GM21786 (cell line): Measurements from ENCODE around the gene TK2.
"Not testable (repeated sequence)": the region's sequence is repeated elsewhere in the genome, so short reads cannot be mapped to it uniquely, and the experiment has no call there.

ENCODE experiments used
- ATAC-seq: cut with Tn5 transposase; IDR thresholded peaks from one replicate; pipeline ENCODE4 v1.9.1; 2021; ENCODE audit not compliant: unreplicated experiment

TK2 gene

DNA sequence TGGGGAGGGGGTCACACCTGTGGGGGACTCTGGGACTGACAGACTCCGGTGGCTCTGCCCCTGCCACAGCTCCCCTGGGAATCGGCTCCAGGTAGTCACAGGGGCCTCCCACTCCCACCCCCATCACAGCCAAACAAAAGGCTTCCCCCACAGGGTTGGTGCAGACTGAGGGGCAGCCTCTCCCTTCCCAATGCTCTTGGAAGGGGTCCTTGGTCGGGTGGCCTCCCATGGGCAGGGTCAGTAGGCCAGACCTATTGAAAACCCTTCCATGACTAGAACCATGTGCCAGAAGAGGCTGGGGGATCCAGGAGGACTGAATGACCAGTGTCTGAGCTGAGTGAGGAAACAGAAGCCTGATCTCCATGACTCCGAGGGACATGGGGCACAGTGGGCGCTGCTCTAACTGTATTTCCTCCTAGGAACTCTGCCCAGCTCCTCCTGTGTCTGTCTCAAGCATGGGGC lies 28.6 kb downstream of the TK2 start:
- ATAC-seq: no peak

DNA sequence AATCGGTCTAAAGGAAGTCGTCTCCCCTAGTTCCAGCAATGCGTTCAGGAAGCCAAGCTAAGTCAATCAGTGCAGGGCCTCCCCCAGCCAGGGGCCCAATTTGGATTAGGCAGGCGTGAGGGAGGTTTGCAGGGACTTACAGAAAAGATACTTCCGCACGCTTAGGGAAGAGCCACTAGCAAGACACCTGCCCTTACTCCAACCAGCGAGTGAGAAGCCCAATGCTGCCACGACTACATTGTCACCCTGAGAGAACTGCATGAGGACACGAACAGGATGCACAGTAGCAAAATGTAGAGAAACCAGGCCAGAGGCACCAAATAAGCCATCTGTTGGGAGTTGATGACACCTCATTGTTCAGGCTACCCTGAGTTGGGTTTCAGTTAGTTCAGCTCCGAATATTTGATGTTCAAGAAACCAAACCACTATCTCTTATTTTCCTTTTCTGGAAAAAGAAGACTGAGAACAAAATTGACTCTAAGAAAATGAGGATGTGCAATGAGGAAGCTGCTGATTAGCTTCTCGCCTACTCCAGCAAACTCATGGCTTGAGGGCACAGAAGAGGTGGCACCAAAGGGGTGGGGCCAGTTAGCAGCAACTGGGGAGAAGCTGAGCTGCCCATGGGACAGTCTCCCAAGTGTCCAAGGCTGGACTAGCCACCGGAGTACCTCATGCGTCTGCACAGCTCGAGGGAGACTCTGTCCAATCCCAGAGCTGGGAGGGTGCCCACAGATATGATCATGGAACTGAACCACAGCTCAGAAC lies 29.3 kb downstream of the TK2 start:
- no peak for ATAC-seq

DNA sequence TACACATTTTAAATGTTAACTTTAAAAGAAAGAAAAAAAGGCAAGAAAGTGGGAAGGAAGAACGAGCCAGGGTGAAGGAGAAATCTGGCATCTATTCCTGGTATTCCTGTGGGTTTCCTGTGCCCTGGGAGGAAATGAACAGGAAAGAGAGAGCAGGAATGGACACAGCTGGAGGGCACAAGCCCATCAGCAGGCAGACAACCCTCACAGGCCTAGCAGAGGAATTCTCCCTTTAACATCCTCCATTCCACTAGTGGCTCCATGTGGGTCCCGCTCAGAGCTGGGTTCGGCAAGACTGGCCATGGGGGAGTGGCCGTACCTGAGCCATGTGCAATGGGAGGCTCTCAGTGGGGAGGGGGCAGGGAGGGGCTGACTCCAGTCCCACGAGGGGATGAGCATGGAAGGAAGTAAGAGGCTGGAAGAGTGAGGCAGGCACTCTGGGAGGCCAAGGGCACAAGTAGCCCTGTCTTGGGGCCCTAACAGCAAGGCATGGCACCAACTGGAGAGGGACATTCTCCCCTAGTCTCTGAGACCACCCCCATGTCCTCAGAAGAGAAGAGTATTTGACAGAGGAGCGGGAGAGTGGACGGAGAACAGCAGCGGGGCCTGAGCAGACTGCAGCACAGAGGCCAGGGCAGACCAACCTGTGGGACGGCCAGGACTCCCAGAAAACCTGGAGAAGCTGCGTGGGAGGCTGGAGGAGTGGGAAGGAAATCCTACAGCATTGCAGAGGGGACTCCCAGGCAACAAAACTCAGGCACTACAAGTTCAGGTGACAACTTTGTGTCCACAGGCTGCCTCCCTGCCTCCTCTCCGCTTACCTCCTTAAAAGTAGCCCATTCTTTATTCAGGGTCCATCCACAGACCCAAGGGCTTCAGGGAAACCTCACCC lies 30.2 kb downstream of the TK2 start:
- no peak for ATAC-seq

DNA sequence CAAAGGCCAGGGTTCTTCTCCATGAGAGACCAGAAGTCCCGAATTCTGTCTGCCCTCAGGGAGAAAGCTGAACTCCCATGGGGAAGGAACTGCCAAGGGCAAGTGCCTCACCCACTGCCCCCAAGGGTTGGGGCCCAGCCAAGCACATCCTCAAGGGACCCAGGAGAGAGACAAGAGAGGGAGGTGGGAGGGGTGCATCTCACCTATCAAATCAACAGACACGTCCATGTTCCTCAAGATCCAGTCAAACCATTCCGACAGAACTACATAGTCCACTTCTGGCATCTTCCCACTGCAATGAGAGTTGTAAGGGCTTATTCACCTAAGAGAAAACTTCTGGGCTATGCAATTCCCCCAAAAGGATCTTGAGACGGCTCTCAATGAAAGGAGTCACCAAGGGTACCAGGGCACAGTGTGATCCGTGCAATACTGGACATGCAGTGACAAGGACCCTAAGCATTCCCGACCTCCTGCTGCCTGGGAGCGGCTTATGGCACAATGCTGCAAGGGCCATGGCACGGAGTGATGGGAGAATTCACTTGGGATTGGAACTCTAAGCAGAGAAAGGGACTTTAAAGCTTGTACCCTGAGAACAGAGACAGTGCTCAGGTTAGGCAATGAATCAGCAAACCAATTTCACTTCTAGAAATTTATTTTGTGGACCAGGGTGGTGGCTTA lies 32.2 kb downstream of the TK2 start:
- no peak for ATAC-seq

DNA sequence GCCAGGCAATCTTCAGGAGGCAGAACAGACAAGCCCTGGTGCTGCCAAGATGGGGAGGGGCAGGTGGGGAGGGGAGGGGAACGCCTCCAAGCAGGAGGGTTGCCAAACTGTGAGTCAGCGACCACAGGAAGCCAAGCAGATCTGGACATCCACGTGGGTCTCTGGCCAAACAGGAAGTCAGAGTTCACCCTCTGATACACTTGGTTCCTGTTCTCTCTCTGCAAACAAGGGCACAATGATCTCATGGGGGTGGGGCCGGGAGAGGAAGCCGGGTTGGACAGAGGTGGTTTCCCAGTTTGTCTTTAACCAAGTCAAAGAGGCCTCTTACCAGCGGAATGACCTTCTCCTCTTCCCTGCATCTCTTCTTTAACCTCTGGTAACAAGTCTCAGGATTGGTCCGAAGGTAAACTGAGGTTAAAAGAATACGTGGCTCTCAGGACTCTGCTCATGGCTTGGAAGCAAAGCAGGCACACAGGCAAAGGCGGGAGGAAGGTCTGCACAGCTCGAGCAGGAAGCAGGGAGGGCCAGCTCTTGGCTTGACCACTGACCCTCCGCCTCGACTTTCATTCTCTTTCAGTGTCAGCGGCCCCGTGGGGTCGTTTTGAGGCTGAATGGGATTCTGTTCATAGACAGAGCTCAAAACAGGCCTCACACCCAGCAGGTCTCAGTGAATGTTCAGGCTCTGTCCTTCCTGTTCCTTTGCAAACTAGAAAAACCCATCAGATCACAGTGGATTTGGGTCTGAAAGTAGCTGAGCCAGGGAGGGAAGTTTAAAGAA lies 32.9 kb downstream of the TK2 start:
- ATAC-seq: peak; percentile 99

DNA sequence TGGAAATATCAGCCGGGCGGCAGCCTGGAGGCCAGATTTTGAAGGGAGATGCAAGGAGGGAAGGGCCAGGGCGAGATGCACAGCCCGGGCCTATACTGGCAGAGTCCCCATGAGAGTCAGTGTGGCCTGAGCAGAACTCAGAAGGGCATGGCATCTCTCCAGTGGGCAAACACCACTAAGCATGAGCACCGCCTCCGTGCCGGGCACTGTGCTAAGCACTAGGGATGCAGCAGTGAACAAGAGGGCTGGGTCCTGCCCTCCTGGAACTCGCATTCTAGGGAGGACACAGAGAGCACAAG lies 33.5 kb downstream of the TK2 start:
- no peak for ATAC-seq

DNA sequence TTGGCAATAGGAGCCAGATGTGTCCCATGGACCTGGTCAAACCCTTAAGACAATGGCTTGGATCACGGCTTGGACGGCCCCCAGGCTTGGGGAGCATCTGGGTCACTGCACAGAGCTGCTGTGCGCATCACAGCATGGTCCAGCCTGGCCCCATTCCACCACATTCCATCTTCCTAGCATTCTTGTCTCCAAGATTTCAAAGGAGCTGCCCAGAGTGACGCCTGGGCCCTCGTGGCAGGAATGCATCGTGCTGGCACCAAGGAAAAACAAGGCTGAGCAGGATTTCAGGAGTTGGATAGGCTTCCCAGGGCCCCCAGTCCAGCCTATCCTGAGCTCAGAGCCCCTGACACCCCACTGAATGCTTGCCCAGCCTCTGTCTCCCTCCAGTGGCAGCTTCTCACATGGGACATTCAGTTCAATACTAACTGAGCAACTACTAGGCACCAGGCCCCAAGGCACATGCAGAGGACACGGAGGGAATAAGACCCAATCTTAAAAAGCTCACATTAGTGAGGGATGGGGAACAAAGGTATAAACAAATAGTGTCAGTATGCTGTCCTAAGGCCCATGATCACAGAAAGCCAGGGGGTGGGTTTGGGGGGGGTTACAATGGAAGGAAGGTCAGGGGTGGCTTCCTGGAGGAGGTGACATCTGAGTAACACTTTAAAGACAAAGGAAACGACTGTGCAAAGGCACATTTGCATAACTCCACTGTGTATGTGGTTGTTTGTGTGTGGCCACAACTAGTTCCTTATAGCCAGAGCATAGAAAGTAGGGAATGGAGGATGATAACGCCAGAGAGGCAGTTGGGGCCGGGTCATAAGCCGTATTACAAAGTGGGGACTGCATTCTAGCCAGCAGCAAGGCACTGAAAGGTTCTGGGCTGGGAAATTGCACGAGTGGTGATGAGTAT lies 34.1 kb downstream of the TK2 start:
- no peak for ATAC-seq

DNA sequence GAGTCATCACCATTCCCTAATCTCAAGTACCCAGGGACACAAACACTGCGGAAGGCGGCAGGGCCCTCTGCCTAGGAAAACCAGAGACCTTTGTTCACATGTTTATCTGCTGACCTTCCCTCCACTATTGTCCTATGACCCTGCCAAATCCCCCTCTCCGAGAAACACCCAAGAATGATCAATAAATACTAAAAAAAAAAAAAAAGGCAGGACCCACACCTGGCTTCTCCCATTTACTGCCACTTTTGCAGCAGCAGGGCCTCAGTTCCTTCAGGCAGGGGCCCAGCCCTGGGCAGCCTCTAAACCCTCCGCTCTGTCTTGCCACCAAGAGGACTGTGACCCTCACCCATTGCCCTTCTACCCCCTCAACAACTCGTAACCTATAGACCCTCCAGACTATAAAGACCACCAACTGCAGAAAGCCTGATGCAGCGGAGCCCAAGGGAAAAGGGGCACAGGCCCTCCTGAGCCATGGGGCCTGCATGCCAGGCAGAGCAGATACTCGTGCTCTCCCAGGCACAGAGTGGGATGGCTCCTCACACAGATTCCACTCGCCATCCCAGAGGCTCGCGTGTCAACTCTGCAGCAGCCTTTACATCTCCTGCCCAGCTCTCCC lies 34.8 kb downstream of the TK2 start:
- not testable (repeated sequence) for ATAC-seq

DNA sequence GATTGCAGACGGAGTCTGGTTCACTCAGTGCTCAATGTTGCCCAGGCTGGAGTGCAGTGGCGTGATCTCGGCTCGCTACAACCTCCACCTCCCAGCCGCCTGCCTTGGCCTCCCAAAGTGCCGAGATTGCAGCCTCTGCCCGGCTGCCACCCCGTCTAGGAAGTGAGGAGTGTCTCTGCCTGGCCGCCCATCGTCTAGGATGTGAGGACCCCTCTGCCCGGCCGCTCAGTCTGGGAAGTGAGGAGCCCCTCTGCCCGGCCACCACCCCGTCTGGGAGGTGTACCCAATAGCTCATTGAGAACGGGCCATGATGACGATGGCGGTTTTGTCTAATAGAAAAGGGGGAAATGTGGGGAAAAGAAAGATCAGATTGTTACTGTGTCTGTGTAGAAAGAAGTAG lies 35.5 kb downstream of the TK2 start:
- not testable (repeated sequence) for ATAC-seq

DNA sequence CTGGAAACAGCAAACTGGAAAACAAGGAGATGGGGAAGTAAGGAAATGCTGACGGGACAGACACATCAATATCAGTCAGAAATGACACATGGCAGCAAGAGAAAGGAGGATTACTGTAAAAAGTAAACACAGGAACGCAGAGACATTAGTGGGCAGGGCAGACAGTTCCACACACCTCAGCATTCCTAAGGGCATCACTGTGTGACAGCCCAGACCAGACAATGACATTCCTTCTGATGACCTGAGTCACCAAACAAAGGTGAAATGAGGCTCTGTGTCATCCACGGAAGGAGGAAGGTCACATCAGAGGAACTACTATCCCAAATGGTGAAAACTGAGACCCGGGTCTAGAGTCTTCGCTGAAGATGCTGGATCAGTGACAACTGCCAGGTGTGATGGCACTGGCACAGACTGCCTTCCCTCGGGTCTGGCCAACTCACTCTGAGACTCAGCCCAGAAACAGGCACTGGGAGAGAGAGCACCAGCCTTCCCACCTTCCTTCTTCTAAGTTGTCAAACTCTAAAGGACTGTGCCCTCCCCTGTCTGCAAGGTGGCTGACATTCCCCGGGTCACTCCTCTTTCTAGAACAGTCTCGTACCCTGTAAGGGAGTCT lies 36.7 kb downstream of the TK2 start:
- no peak for ATAC-seq

DNA sequence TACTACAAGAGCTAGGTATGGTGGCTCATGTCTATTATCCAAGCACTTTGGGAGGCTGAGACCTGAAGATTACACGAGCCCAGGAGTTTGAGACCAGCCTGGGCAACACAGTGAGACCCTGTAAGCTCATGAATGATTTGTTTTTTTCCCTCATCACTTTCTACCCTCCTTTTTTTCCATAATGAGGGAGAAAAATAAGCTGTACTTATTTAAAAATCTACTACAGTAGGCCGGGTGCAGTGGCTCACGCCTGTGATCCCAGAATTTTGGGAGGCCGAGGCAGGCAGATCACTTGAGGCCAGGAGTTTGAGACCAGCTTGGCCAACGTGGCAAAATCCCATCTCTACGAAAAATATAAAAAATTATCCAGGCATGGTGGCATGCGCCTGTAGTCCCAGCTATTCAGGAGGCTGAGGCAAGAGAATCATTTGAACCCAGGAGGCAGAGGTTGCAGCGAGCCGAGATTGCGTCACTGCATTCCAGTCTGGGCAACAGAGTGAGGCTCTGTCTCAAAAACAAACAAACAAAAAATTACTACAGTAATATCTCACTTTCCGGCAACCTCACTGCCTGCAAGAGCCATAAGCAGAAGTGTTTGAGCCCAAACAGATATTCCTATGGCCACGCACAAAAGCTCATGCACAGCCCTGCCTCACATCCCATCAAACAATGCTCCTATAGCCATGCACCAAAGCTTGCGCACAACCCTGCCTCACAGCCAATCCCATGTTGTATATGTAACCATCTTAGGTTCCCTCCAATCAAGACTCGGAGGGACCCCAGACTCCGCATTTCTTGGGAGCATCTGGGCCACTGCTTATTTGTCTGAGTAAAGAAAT lies 37.4 kb downstream of the TK2 start:
- no peak for ATAC-seq

DNA sequence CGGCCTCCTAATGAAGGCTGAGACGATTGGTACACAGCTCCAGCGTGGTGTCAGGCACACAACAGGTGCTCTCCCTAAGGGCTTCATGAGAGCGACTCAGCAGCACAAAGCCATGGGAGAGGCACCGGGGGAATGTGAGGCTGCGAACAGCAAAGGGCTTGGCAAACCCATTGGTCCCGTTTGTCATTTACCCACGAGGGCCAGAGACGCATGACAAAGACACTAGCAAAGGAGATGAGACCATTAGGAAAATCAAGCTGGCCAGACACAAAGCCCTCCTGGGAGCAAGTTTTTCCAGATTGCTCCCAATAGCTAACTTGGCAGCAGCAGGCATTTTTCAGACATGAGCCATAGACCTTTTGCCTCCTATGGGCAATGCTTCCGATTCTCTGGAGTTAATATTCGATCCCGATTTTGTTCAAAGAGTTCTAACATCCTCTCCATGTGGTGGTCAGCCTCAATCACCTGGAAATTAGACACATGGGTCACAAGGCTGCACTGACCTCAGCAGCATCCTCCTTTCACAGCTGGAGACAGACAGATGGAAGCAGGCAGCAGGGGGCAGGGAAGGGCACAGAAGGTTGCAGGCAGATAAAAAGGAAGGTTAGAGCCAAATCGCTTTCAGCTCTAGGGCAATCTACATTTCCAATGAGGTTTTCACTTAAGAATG lies 38.2 kb downstream of the TK2 start:
- ATAC-seq: no peak

DNA sequence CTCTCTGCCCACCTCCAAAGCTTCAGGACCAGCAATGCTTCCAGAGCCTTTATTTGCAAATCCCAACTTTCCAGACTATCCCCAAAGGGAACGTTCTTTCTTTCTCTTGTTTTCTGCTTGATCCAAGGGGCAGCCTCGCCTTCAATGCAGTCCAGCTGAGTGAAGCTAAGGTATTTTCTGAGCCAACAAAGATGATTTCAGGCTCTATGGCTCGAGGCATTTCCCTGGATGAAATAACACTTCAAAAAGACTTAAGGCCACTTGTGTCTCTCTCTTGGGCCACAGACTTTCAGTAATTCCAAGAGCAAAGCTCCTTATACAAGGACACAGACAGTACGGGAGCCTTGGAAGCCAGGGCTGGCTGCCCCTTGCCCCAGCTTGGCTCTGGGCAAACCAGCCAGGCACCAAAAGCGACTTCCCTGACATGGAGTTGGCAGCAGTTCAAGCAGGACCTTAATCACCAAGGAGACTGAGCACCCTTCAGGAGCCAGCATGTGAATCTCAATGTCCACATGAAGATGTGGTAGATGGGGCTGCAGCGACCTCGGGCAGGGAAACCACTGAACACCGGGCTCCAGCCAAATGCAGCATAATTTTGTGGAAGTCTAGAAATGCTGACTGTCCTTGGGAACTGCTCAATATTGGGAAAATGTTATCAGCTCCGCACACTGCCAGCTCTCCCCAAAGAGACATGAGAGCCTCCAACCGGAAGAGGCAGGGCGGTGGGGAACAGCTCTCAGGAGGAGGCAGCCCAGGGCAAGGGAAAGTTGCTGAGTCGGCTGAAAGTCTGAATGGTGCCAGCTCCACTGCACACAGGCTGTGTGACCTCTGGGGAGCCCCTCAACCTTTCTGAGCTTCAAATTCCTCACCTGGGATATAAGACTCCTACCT lies 39.0 kb downstream of the TK2 start:
- no peak for ATAC-seq

DNA sequence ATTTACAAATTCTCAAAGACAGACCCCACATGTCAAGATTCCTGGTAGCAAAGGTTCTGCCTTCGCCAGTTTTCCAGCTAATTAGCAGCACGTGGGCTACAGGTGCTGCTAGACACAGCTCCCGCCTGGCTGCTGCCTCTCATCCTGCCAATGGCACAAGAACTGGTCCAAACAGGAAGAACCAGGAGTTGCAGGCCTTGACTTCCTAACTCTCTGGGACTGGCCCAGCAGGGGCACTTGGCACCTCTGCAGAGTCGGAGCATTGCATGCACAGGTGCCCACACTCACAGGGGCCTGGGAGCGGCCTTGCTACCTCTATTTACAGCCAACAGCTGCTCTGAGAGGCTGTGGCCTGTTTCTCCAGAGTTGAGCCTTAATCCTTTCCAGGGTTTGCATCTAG lies 39.6 kb downstream of the TK2 start:
- no peak for ATAC-seq

DNA sequence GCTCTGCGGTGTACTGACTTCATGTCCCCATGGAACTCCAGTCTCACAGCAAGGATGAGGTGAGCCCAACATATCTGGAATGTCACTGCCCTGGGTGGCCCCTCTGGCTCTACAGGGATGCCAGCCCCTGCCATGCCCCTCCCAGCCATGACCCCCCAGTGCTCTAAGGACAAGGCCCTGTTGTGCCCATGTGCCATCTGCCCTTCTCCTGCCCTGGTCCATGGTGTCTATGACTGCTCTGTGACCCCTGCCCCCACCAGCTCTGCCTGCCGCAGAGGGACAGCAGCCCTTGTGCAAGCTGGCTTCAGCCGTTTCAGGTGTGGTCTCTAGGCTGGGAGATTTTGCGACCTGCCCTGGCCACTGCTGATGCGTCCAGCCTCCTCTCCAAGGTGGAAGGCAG lies 40.3 kb downstream of the TK2 start:
- no peak for ATAC-seq

DNA sequence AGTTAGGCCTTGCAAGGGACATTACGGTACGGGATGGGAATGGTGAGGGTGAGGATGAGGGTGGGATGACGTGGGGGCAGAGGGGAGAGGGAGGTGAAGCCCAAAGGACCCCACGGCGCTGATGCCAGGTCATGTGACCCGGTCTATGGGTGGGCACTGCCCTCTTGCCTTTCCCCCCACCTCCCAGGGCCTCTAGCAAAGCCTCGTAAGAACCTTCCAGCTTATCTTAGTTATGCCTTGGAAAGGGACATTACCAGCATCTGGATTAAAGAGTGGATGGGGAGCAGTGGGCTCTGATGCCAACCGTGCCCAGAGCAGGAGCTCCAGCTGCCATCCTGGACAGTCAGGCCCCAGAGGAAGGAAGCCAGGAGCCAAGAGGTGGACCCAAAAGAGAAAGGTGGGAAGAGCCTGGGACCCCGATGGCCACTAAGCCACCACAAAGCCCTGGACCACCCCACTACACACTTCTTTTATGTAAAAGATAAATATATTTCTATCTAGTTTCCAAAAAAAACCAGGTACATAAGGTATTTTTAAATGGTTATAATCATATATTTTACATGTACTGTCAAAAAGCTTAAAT lies 40.9 kb downstream of the TK2 start:
- ATAC-seq: no peak
